Endodermal cell (in vitro differentiated cells): ENCODE results near the gene ALDH3B1. TPM values are rescaled to one million over a fixed set of nuclear protein-coding genes. Genes with fewer than 3 reads are reported as not detected.
A peak's percentile ranks its signal among the peaks of the same experiment; 100 is the strongest.

Source experiments
- DNase-seq: peaks from one replicate; pipeline ENCODE4 v3.0.0-alpha.2; 2017
- H3K27ac ChIP-seq: 2 replicates; pipeline ENCODE4 v1.5.1; 2013; ENCODE audit warnings: mild to moderate bottlenecking, low read depth, low read length, moderate library complexity
- H3K27me3 ChIP-seq: 2 replicates; pipeline ENCODE4 v1.6.1; 2013; ENCODE audit warnings: mild to moderate bottlenecking, low read length, moderate library complexity; ENCODE audit not compliant: insufficient read depth, control insufficient read depth, poor library complexity, severe bottlenecking
- H3K36me3 ChIP-seq: 2 replicates; pipeline ENCODE4 v1.7.0; 2013; ENCODE audit warnings: mild to moderate bottlenecking, low read length, moderate library complexity; ENCODE audit not compliant: control insufficient read depth, insufficient read depth
- H3K4me1 ChIP-seq: one replicate; pipeline ENCODE4 v1.7.0; 2013; ENCODE audit warnings: low read length; ENCODE audit not compliant: control insufficient read depth, insufficient read depth
- H3K4me3 ChIP-seq: 2 replicates; pipeline ENCODE4 v1.5.1; 2013; ENCODE audit warnings: mild to moderate bottlenecking, low read length, moderate library complexity
- H3K9ac ChIP-seq: 2 replicates; pipeline ENCODE4 v1.6.1; 2013; ENCODE audit warnings: mild to moderate bottlenecking, low read length, moderate library complexity; ENCODE audit not compliant: poor library complexity, severe bottlenecking; ENCODE audit errors: extremely low read depth
- H3K9me3 ChIP-seq: 2 replicates; pipeline ENCODE4 v1.6.1; 2013; ENCODE audit warnings: mild to moderate bottlenecking, low read length, moderate library complexity; ENCODE audit not compliant: control insufficient read depth
- H3K27ac Mint-ChIP-seq: 2 replicates; pipeline ENCODE4 v1.8.0; 2020; ENCODE audit warnings: mixed read lengths
- H3K27me3 Mint-ChIP-seq: 2 replicates; pipeline ENCODE4 v1.8.0; 2021; ENCODE audit warnings: mild to moderate bottlenecking, mixed read lengths; ENCODE audit not compliant: insufficient read depth
- H3K36me3 Mint-ChIP-seq: 2 replicates; pipeline ENCODE4 v1.8.0; 2020; ENCODE audit warnings: low read depth, mixed read lengths
- H3K4me1 Mint-ChIP-seq: 2 replicates; pipeline ENCODE4 v1.8.0; 2020; ENCODE audit warnings: mixed read lengths
- H3K4me3 Mint-ChIP-seq: 2 replicates; pipeline ENCODE4 v1.8.0; 2020; ENCODE audit warnings: mild to moderate bottlenecking, moderate library complexity, mixed read lengths
- H3K9me3 Mint-ChIP-seq: 2 replicates; pipeline ENCODE4 v1.8.0; 2020; ENCODE audit warnings: mild to moderate bottlenecking, mixed read lengths
- WGBS, 2 experiments: methylation state at CpG; one replicate each; pipeline versions ENCODE4 v1.1.5 to v1.1.7; 2013; ENCODE audit warnings: missing lambda C conversion rate in 2 of 2, mixed read lengths in 1 of 2; ENCODE audit not compliant: insufficient coverage in 1 of 2, insufficient read length in 1 of 2; 5-methylcytosine and 5-hydroxymethylcytosine counted together
- total RNA-seq, 2 donors: library from RNA; stranded (reverse); fragmentation: NEBNext Ultra II Directional in 1 of 2; extraction: Animal tissue kit (Norgen Biotek cat#: 25700) in 1 of 2; gene quantifications; 2 replicates in 1 of 2; 3 replicates in 1 of 2; pipeline ENCODE4 v1.2.1, GENCODE V29; 2021
- TF ChIP-seq, protein P1 (sequence below): fragments of 200-600 bp; sonication (generic); conservative IDR thresholded peaks from 2 replicates; pipeline ENCODE4 v1.5.0; 2021; ENCODE audit warnings: antibody characterized with exemption, mild to moderate bottlenecking

The ALDH3B1 gene
- total RNA-seq, 2 donors from 2014 or later, result 0.11 TPM; not detected in 1

DNA sequence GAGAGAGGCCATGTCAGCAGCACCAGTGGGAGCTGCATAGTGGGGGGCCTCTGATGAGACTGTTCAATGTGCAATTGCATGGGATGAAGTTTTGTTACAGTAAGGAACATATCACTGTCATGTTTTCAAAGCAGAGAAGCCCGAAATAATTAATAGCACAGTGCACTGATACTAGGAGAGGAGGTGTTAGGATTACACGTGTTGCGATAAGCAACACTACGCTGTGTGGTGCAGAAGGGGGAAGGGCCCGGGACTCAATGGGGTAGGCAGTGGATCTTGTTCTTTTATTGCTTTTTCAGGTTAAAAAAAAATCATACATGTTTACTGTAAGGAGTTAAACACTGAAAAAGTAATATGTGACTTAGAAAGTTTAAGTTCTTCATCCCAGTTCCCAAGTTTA, 57.9 kb downstream of the ALDH3B1 start:
- Histone ChIP-seq H3K9me3 (no peaks in the 10 kb centered on the region), H3K27me3 (no peaks in the 10 kb centered on the region), H3K4me3 (no peak overlapping the region), H3K36me3 (peaks cover 91% of the 10 kb centered on the region), H3K27ac (no peak overlapping the region), H3K4me1 (no peaks in the 10 kb centered on the region), H3K9ac (no peak overlapping the region)
- TF ChIP-seq, protein P1, sequence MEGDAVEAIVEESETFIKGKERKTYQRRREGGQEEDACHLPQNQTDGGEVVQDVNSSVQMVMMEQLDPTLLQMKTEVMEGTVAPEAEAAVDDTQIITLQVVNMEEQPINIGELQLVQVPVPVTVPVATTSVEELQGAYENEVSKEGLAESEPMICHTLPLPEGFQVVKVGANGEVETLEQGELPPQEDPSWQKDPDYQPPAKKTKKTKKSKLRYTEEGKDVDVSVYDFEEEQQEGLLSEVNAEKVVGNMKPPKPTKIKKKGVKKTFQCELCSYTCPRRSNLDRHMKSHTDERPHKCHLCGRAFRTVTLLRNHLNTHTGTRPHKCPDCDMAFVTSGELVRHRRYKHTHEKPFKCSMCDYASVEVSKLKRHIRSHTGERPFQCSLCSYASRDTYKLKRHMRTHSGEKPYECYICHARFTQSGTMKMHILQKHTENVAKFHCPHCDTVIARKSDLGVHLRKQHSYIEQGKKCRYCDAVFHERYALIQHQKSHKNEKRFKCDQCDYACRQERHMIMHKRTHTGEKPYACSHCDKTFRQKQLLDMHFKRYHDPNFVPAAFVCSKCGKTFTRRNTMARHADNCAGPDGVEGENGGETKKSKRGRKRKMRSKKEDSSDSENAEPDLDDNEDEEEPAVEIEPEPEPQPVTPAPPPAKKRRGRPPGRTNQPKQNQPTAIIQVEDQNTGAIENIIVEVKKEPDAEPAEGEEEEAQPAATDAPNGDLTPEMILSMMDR, result no peak
- H3K9me3 Mint-ChIP-seq, result no peaks in the 10 kb centered on the region
- DNase-seq, result no peak
- peak overlapping the region; percentile 0 for H3K27ac Mint-ChIP-seq
- H3K4me3 Mint-ChIP-seq, result no peak overlapping the region
- no peaks in the 10 kb centered on the region for H3K27me3 Mint-ChIP-seq
- WGBS, 2 experiments, result 92 to 93% methylated on average over 5 of the region's 5 CpGs
- no peaks in the 10 kb centered on the region for H3K4me1 Mint-ChIP-seq
- H3K36me3 Mint-ChIP-seq, result peaks cover 79% of the 10 kb centered on the region

DNA sequence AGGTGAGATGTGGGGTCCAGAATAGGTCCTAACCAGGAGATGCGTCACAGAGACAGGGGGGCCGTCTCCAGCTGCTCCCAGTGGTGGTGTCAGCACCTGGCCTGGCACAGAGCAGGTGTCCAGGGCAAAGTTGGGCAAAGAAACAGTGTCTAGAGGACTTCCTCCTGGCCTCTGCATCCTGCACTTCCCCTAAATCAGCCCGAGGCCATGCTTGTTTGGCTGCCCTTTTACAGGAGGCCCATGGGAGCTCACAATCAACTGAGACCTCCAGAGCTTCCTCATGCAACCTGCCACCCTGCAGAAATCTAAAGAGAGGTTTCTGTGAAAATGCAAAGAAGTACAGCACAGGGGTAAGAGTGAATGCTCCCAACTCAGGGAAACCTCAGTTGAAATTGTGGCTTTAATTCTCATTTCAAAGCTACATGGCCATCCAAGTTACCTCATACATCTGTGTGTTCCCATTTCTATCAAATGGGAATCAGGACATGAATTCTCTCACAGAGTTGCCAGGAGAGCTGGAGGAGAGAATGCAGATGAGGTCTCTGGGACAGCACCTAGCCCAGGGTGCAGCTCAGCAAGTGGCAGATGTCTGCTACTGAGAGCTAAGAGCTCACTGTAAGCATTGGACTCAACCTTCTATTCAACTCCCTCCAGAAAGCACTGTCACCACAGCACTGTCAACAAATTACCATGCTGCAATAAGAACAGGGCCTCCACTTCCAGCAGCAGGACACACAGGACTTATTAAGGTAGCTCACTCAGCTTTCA, 61.3 kb downstream of the ALDH3B1 start:
- TF ChIP-seq, protein P1, result no peak
- Histone ChIP-seq H3K9ac (no peak overlapping the region), H3K27me3 (no peaks in the 10 kb centered on the region), H3K4me3 (no peak overlapping the region), H3K4me1 (no peaks in the 10 kb centered on the region), H3K27ac (no peak overlapping the region), H3K9me3 (no peaks in the 10 kb centered on the region), H3K36me3 (peaks cover 85% of the 10 kb centered on the region)
- Mint-ChIP-seq H3K27me3 (no peaks in the 10 kb centered on the region), H3K36me3 (peaks cover 67% of the 10 kb centered on the region), H3K27ac (no peak overlapping the region), H3K4me1 (no peaks in the 10 kb centered on the region), H3K4me3 (no peak overlapping the region), H3K9me3 (no peaks in the 10 kb centered on the region)
- 96% methylated on average over 3 of the region's 3 CpGs for WGBS, 2 experiments
- no peak for DNase-seq

DNA sequence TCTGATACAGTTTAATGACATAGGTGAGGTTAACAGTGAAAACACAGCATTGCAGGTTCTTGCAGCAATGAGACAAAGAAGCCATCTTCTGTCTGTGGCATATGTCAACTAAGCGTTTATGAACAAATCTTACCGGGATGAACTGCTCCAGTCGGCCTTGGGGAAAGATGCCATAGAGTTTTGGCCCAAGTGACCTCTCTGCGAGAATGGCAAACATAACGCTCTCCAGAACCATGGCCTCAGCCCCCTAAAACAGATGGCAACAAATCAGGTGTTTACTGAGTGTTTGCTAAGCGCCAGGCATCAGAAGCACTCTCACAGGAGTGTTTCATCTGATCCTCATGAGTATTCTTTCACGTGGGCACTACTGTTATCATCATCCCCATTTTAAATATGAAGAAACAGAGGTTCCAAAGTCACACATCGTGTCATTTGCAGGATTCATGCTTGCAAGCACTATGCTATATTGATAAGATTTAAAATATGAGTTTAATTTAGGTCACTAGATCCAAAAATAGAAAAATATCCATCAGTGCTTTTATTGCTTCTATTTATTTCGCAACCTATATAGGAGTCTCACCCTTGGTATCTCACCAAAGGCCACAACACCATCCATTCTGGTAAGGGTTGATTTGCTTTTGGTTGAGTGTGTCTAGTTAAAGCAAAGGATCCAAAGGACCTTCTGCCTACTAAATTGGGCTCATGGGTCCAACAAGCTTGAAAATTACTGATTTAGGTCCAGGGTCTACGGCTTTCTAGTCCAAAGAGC, 64.6 kb downstream of the ALDH3B1 start:
- H3K27ac ChIP-seq, result no peak overlapping the region
- TF ChIP-seq, protein P1, result no peak
- Mint-ChIP-seq H3K27me3 (no peaks in the 10 kb centered on the region), H3K36me3 (peaks cover 60% of the 10 kb centered on the region), H3K9me3 (no peaks in the 10 kb centered on the region), H3K4me3 (no peak overlapping the region), H3K27ac (no peak overlapping the region), H3K4me1 (peaks cover 2% of the 10 kb centered on the region)
- H3K9me3 ChIP-seq, result no peaks in the 10 kb centered on the region
- no peaks in the 10 kb centered on the region for H3K27me3 ChIP-seq
- no peak overlapping the region for H3K4me3 ChIP-seq
- H3K4me1 ChIP-seq, result no peaks in the 10 kb centered on the region
- DNase-seq, result no peak
- 94% methylated on average over 7 to 9 of the region's 10 CpGs for WGBS, 2 experiments
- H3K36me3 ChIP-seq, result peaks cover 65% of the 10 kb centered on the region
- no peak overlapping the region for H3K9ac ChIP-seq
